ENCODE data around the gene H2AZ1.

GRCh38 chr4:99915449-99915848 is 34.6 kb downstream of the H2AZ1 start:
- TF ChIP-seq ELK1 (CRISPR knock-in tag; IDR thresholded peaks at IDR 0.05) (no peak), EZH2 (IDR thresholded peaks at IDR 0.05; ENCODE audit: borderline replicate concordance, low read depth, low read length) (no peak), CREM (IDR thresholded peaks at IDR 0.05; ENCODE audit: low read depth) (no peak), ZNF77 (CRISPR knock-in tag; IDR thresholded peaks at IDR 0.05) (no peak), E2F8 (IDR thresholded peaks at IDR 0.05; ENCODE audit: low read depth, partially characterized antibody) (no peak), FOXK1 (CRISPR knock-in tag; IDR thresholded peaks at IDR 0.05; ENCODE audit: borderline replicate concordance) (no peak), SMC3 (conservative IDR thresholded peaks at IDR 0.05; ENCODE audit: insufficient read depth, low read depth, low read length) (no peak), MAX (CRISPR knock-in tag; IDR thresholded peaks at IDR 0.05) (no peak), CTCF (IDR thresholded peaks at IDR 0.05 in 2 of 3, conservative IDR thresholded peaks at IDR 0.05 in 1 of 3; ENCODE audit: insufficient read depth in 2 of 3, low read depth in 1 of 3, low read length in 3 of 3) (no peak), PBX2 (CRISPR knock-in tag; IDR thresholded peaks at IDR 0.05; ENCODE audit: low read depth) (no peak), PBX2 (tag; conservative IDR thresholded peaks at IDR 0.05; ENCODE audit: low read depth) (no peak), ESRRB (CRISPR knock-in tag; IDR thresholded peaks at IDR 0.05; ENCODE audit: borderline replicate concordance) (no peak), ARID4B (CRISPR knock-in tag; IDR thresholded peaks at IDR 0.05) (no peak), NR3C1 (CRISPR knock-in tag; IDR thresholded peaks at IDR 0.05) (no peak), E2F3 (CRISPR knock-in tag; IDR thresholded peaks at IDR 0.05) (no peak)

Data from K562 (cell line).